ENCODE results near the gene DOCK4.

DOCK4 gene

DNA sequence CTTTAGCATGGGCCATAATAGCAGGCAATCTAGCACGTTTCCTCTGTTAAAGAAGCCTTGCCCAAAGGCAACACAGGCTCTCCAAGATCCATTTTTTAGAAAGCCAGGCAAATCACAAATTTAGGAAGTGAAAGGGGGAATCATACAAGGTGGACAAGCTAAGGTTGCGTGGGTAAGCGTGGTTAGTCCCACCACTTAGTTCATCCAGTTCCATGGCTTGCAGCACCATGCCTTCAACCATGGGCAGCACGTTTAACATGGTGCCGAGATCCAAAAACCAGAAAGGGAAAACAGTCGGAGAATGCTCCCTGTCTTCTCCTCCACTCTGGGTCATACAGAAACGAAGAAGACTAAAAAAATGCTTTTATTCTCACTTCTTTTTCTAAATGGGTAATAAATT lies 409.5 kb downstream of the DOCK4 start:
- no peak for TF ChIP-seq ZBTB7A (IDR thresholded peaks at IDR 0.05; ENCODE audit: low read depth)
- TF ChIP-seq, protein P1, sequence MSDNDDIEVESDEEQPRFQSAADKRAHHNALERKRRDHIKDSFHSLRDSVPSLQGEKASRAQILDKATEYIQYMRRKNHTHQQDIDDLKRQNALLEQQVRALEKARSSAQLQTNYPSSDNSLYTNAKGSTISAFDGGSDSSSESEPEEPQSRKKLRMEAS (IDR thresholded peaks at IDR 0.05) = no peak
- TF ChIP-seq, protein P2, sequence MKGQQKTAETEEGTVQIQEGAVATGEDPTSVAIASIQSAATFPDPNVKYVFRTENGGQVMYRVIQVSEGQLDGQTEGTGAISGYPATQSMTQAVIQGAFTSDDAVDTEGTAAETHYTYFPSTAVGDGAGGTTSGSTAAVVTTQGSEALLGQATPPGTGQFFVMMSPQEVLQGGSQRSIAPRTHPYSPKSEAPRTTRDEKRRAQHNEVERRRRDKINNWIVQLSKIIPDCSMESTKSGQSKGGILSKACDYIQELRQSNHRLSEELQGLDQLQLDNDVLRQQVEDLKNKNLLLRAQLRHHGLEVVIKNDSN (IDR thresholded peaks at IDR 0.05) = peak; percentile 57; the same call in 1 of the 2 replicates

DNA sequence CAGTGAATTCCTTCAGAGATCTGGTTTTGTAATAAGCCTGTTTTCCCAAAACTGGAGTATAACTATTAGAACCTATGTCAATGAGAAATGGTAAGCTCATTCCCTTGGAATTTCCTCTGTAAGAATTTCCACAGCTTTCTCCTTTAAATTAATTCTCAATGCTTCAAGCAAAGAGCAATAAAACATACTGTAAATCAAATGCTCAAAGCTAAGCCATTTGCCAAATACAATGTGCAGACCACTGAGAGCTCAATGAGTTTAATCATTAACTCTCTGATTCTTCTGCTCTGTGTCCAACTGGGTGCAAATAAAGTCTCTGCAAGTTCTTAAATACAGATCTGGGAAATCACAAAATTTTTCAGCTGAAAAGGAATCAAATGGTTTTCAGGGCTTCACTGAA lies 416.3 kb downstream of the DOCK4 start:
- TF ChIP-seq FOXM1 (IDR thresholded peaks at IDR 0.05; ENCODE audit: borderline replicate concordance, low read depth) = no peak
- no peak for TF ChIP-seq EP300 (IDR thresholded peaks at IDR 0.05; ENCODE audit: borderline replicate concordance)
- no peak for TF ChIP-seq CEBPB (IDR thresholded peaks at IDR 0.05)
- TF ChIP-seq, protein P2 (IDR thresholded peaks at IDR 0.05) = no peak
- no peak for TF ChIP-seq TCF12 (IDR thresholded peaks at IDR 0.05; ENCODE audit: low read depth)
- no peak for TF ChIP-seq CREB1 (IDR thresholded peaks at IDR 0.05; ENCODE audit: low read depth)
- TF ChIP-seq TEAD4 (IDR thresholded peaks at IDR 0.05) = no peak
- no peak for TF ChIP-seq NFIC (IDR thresholded peaks at IDR 0.05)
- TF ChIP-seq EGR1 (IDR thresholded peaks at IDR 0.05) = no peak
- TF ChIP-seq, protein P3, sequence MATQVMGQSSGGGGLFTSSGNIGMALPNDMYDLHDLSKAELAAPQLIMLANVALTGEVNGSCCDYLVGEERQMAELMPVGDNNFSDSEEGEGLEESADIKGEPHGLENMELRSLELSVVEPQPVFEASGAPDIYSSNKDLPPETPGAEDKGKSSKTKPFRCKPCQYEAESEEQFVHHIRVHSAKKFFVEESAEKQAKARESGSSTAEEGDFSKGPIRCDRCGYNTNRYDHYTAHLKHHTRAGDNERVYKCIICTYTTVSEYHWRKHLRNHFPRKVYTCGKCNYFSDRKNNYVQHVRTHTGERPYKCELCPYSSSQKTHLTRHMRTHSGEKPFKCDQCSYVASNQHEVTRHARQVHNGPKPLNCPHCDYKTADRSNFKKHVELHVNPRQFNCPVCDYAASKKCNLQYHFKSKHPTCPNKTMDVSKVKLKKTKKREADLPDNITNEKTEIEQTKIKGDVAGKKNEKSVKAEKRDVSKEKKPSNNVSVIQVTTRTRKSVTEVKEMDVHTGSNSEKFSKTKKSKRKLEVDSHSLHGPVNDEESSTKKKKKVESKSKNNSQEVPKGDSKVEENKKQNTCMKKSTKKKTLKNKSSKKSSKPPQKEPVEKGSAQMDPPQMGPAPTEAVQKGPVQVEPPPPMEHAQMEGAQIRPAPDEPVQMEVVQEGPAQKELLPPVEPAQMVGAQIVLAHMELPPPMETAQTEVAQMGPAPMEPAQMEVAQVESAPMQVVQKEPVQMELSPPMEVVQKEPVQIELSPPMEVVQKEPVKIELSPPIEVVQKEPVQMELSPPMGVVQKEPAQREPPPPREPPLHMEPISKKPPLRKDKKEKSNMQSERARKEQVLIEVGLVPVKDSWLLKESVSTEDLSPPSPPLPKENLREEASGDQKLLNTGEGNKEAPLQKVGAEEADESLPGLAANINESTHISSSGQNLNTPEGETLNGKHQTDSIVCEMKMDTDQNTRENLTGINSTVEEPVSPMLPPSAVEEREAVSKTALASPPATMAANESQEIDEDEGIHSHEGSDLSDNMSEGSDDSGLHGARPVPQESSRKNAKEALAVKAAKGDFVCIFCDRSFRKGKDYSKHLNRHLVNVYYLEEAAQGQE (IDR thresholded peaks at IDR 0.05; ENCODE audit: low read depth) = no peak
- TF ChIP-seq, protein P1 (IDR thresholded peaks at IDR 0.05) = no peak
- no peak for TF ChIP-seq ZBTB7A (IDR thresholded peaks at IDR 0.05; ENCODE audit: low read depth)
- no peak for TF ChIP-seq RAD21 (IDR thresholded peaks at IDR 0.05; ENCODE audit: low read depth)
- no peak for TF ChIP-seq TAF1 (IDR thresholded peaks at IDR 0.05; ENCODE audit: low read depth)
- no peak for TF ChIP-seq YY1 (IDR thresholded peaks at IDR 0.05; ENCODE audit: low read depth)

DNA sequence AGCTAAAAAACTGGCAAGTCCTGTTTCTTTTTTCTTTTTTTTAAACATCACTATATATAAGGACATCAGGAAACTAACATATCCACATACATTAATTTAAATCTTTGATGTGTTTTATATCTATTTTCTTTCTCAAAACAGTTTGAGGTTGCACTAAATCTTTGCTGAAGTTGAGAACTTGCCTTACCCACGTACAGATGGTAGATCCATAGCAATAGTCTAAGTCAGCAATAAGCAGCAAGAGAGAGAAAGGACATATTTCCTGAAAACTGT lies 417.2 kb downstream of the DOCK4 start:
- TF ChIP-seq TAF1 (IDR thresholded peaks at IDR 0.05; ENCODE audit: low read depth) = no peak
- no peak for TF ChIP-seq TEAD4 (IDR thresholded peaks at IDR 0.05)
- no peak for TF ChIP-seq CEBPB (IDR thresholded peaks at IDR 0.05)

DNA sequence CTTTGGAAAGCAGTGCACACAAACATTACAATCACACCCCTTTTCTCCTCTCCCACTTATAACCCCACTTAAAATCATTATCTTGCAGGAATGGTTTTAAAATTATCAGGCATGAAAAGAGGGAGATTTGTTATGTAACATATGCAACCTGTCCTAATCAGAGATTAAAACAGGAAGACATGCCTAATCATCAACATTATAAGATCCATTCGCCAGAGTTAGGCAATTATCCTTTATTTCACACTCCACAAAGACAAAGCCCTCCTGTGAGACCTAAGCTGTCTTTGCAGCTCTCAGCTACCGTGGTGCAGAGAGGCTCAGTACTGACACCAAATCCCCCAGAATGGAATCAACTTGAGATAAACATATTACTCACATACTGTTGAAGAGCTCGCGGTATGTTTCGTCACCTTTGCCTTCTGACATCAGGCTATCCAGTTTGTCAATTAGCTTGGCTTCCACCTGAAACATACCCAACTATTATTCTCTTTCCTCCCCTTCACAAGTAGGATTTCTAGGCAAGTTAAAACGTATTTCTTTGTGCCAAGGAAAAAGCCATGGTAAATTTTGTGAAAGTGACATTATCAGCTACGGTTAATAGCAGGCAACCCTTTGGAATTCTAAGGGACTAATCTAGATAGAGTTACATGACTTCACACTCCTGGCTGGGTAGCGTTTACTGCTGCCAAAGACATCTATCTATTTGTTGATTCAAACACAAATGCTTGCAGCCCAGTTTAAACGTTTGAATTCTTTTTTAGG lies 417.7 kb downstream of the DOCK4 start:
- TF ChIP-seq CEBPB (IDR thresholded peaks at IDR 0.05) = no peak
- no peak for TF ChIP-seq TCF12 (IDR thresholded peaks at IDR 0.05; ENCODE audit: low read depth)
- no peak for TF ChIP-seq TEAD4 (IDR thresholded peaks at IDR 0.05)
- no peak for TF ChIP-seq EGR1 (IDR thresholded peaks at IDR 0.05)
- no peak for TF ChIP-seq YY1 (IDR thresholded peaks at IDR 0.05; ENCODE audit: low read depth)
- TF ChIP-seq, protein P3 (IDR thresholded peaks at IDR 0.05; ENCODE audit: low read depth) = no peak
- TF ChIP-seq NFIC (IDR thresholded peaks at IDR 0.05) = no peak
- TF ChIP-seq CREB1 (IDR thresholded peaks at IDR 0.05; ENCODE audit: low read depth) = no peak
- TF ChIP-seq ZBTB7A (IDR thresholded peaks at IDR 0.05; ENCODE audit: low read depth) = no peak
- no peak for TF ChIP-seq EP300 (IDR thresholded peaks at IDR 0.05; ENCODE audit: borderline replicate concordance)
- no peak for TF ChIP-seq TAF1 (IDR thresholded peaks at IDR 0.05; ENCODE audit: low read depth)
- TF ChIP-seq FOXM1 (IDR thresholded peaks at IDR 0.05; ENCODE audit: borderline replicate concordance, low read depth) = no peak
- TF ChIP-seq, protein P1 (IDR thresholded peaks at IDR 0.05) = no peak
- TF ChIP-seq RAD21 (IDR thresholded peaks at IDR 0.05; ENCODE audit: low read depth) = no peak
- TF ChIP-seq, protein P2 (IDR thresholded peaks at IDR 0.05) = no peak

DNA sequence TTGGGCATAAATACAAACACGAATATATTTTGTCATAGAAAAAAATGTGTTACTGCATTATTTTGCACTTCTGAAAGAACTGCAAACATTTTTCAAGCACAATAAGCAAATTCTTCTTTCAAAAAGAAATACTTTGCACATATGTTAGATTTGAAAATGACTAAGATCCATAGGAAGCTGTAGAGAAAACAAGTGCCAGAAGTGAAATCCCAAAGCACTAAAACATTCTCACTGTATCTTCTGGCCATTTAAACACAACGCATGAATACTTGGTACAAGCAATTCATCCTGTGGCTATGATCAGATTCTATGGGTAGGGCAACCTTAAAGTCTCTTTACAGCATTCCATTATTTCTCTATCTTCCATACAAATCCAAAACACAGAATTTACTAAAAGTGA lies 418.5 kb downstream of the DOCK4 start:
- TF ChIP-seq YY1 (IDR thresholded peaks at IDR 0.05; ENCODE audit: low read depth) (no peak), TAF1 (IDR thresholded peaks at IDR 0.05; ENCODE audit: low read depth) (no peak), EP300 (IDR thresholded peaks at IDR 0.05; ENCODE audit: borderline replicate concordance) (no peak), NFIC (IDR thresholded peaks at IDR 0.05) (no peak), CEBPB (IDR thresholded peaks at IDR 0.05) (no peak), FOXM1 (IDR thresholded peaks at IDR 0.05; ENCODE audit: borderline replicate concordance, low read depth) (no peak), TCF12 (IDR thresholded peaks at IDR 0.05; ENCODE audit: low read depth) (no peak)
- TF ChIP-seq, protein P3 (IDR thresholded peaks at IDR 0.05; ENCODE audit: low read depth) = no peak
- TF ChIP-seq, protein P1 (IDR thresholded peaks at IDR 0.05) = no peak
